K562 (cell line): ENCODE measurements around the gene CCDC174. TPM values are rescaled to one million over a fixed set of nuclear protein-coding genes. Genes with fewer than 3 reads are reported as not detected.

Experiments used
- NFIC ChIP-seq: fragments of 450-650 bp; IDR thresholded peaks from 2 replicates; pipeline ENCODE4 v1.6.1; 2017; ENCODE audit warnings: mild to moderate bottlenecking, inconsistent platforms
- PCBP2 ChIP-seq: fragments of 200-400 bp; formaldehyde crosslinking; IDR thresholded peaks from 2 replicates; pipeline ENCODE4 v1.6.1; 2018; ENCODE audit warnings: low read length, low read depth, mild to moderate bottlenecking, moderate library complexity; ENCODE audit not compliant: poor library complexity, severe bottlenecking
- POLR3A ChIP-seq: IDR thresholded peaks from 2 replicates; pipeline ENCODE4 v1.6.1; 2011; ENCODE audit warnings: borderline replicate concordance, mild to moderate bottlenecking, moderate library complexity; ENCODE audit not compliant: insufficient read length, insufficient read depth; ENCODE audit errors: extremely low read depth
- STAT5A ChIP-seq: IDR thresholded peaks from 2 replicates; pipeline ENCODE4 v1.6.1; 2012; ENCODE audit warnings: low read length, inconsistent platforms, borderline replicate concordance
- ZNF23 ChIP-seq: fragments of 250-450 bp; sonication (Bioruptor Pico); IDR thresholded peaks from 2 replicates; pipeline ENCODE4 v1.4.0; 2020; ENCODE audit warnings: mild to moderate bottlenecking
- polyA plus RNA-seq, 8 experiments: library from polyadenylated mRNA; depleted of rRNA in 4 of 8; stranded (reverse) in 5 of 8; unstranded in 3 of 8; fragments of >200 nt; fragmentation: Nextera tagmentation in 2 of 8; fragmentation: Illumina TruSeq in 1 of 8; extraction: Ambion mirVana in 2 of 8; extraction: Trizol in 1 of 8; gene quantifications; 2 replicates each; pipeline versions ENCODE4 v1.2.1 to v1.2.3, GENCODE V29; 2011 to 2014; ENCODE audit warnings: inconsistent platforms in 1 of 8, missing spikeins in 1 of 8
- total RNA-seq, 7 experiments: library from RNA; depleted of rRNA in 6 of 7; stranded (reverse); fragments of >200 nt in 6 of 7; fragmentation: Illumina TruSeq in 2 of 7; extraction: Trizol in 2 of 7; gene quantifications; 2 replicates each; pipeline versions ENCODE4 v1.2.1 to v1.2.3, GENCODE V29; 2011 to 2021; ENCODE audit warnings: low replicate concordance in 1 of 7
- TF ChIP-seq, protein P1 (sequence below): IDR thresholded peaks from 2 replicates; pipeline ENCODE4 v1.6.1; 2011; ENCODE audit warnings: borderline replicate concordance, low read depth, mild to moderate bottlenecking, moderate library complexity, low read length; ENCODE audit not compliant: insufficient read depth, poor library complexity, severe bottlenecking
- TF ChIP-seq, protein P2 (sequence below): sonication (generic); formaldehyde crosslinking; IDR thresholded peaks from 2 replicates; pipeline ENCODE4 v1.8.1; 2022; ENCODE audit warnings: missing genetic modification reagents

Gene CCDC174
- total and polyA plus RNA-seq, 9 of the 15 experiments (the other 6 are each of a cell fraction or from before 2014, with no cell fraction given) = 7.4 to 41.0 (median 28.5) TPM

DNA sequence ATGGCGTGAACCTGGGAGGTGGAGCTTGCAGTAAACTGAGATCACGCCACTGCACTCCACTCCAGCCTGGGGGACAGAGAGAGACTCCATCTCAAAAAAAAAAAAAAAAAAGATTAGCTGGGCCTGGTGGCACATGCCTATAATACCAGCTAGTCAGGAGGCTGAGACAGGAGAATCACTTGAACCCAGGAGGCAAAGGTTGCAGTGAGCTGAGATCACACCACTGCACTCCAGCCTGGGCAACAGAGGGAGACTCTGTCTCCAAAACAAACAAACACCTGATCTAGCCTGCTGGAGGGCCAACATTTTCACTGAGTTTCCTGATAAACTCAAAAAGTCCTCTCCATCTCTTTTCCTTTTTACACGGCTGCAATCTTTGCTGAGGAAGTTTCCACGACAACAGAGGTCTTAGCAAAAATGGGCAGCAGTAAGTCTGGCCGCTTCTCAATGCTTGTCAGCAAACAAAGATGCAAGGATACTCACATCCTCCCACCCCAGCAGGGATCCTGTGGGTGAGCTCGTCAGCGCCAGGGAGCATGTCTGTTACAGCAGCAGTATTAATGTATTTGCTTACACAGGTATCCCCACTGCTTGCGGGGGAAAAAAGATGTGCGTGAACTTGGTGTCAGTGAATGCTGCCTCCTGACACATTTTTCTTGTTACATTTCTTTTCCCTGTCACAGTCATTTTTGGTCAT, 21.0 kb upstream of the CCDC174 start (continued):
- TF ChIP-seq, protein P1, sequence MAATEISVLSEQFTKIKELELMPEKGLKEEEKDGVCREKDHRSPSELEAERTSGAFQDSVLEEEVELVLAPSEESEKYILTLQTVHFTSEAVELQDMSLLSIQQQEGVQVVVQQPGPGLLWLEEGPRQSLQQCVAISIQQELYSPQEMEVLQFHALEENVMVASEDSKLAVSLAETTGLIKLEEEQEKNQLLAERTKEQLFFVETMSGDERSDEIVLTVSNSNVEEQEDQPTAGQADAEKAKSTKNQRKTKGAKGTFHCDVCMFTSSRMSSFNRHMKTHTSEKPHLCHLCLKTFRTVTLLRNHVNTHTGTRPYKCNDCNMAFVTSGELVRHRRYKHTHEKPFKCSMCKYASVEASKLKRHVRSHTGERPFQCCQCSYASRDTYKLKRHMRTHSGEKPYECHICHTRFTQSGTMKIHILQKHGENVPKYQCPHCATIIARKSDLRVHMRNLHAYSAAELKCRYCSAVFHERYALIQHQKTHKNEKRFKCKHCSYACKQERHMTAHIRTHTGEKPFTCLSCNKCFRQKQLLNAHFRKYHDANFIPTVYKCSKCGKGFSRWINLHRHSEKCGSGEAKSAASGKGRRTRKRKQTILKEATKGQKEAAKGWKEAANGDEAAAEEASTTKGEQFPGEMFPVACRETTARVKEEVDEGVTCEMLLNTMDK = no peak
- TF ChIP-seq PCBP2 (no peak), STAT5A (no peak), NFIC (no peak), POLR3A (no peak), ZNF23 (CRISPR knock-in tag) (no peak)
- TF ChIP-seq, protein P2, sequence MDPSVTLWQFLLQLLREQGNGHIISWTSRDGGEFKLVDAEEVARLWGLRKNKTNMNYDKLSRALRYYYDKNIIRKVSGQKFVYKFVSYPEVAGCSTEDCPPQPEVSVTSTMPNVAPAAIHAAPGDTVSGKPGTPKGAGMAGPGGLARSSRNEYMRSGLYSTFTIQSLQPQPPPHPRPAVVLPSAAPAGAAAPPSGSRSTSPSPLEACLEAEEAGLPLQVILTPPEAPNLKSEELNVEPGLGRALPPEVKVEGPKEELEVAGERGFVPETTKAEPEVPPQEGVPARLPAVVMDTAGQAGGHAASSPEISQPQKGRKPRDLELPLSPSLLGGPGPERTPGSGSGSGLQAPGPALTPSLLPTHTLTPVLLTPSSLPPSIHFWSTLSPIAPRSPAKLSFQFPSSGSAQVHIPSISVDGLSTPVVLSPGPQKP = no peak
